PC-9 (cell line): ENCODE results near the gene LIMCH1. TPM values are rescaled to one million over a fixed set of nuclear protein-coding genes. Genes with fewer than 3 reads are reported as not detected.

Source experiments
- BruUV-seq: library from RNA; stranded (reverse); fragments of 400-500 nt; replicated peaks from 2 replicates; lab custom pipeline; 2021; lab: Mats Ljungman, UMichigan
- CTCF ChIA-PET: fragments of 300-600 bp; sonication (Branson Sonifier 250); formaldehyde crosslinking; loops from one replicate; lab custom pipeline; 2022; ENCODE audit warnings: antibody characterized with exemption; lab: Charles Lee
- POLR2A ChIA-PET: fragments of 300-600 bp; sonication (Branson Sonifier 250); formaldehyde crosslinking; loops from one replicate; lab custom pipeline; 2022; ENCODE audit warnings: antibody characterized with exemption; ENCODE audit not compliant: unreplicated experiment; lab: Charles Lee
- DNase-seq, 2 experiments: peaks; one replicate each; pipeline versions ENCODE4 v3.0.0 to v3.0.0-alpha.2; 2015 to 2022; ENCODE audit warnings: mixed read lengths in 1 of 2
- H2AFZ ChIP-seq: fragments of 200-600 bp; sonication (generic); 2 replicates; pipeline ENCODE4 v1.8.1; 2017; ENCODE audit warnings: antibody characterized with exemption
- H3F3A ChIP-seq: fragments of 200-600 bp; sonication (generic); 2 replicates; pipeline ENCODE4 v1.8.1; 2017; ENCODE audit warnings: antibody characterized with exemption, mild to moderate bottlenecking, low read depth; ENCODE audit not compliant: insufficient read depth
- H3K27ac ChIP-seq: fragments of 200-600 bp; sonication (generic); 2 replicates; pipeline ENCODE4 v1.6.1; 2016; ENCODE audit warnings: mixed run types
- H3K27me3 ChIP-seq: fragments of 200-600 bp; sonication (generic); 2 replicates; pipeline ENCODE4 v1.6.1; 2016; ENCODE audit warnings: low read depth, mixed run types; ENCODE audit not compliant: insufficient read depth
- H3K36me3 ChIP-seq: fragments of 200-600 bp; sonication (generic); 2 replicates; pipeline ENCODE4 v1.6.1; 2016; ENCODE audit warnings: low read depth, mixed run types
- H3K4me1 ChIP-seq: fragments of 200-600 bp; sonication (generic); replicated peaks from 2 replicates; pipeline ENCODE4 v1.6.1; 2016; ENCODE audit warnings: mixed run types; ENCODE audit not compliant: insufficient read depth
- H3K4me2 ChIP-seq: fragments of 200-600 bp; sonication (generic); 2 replicates; pipeline ENCODE4 v1.6.1; 2017; ENCODE audit warnings: mixed run types
- H3K4me3 ChIP-seq: fragments of 200-600 bp; sonication (generic); 2 replicates; pipeline ENCODE4 v1.6.1; 2016; ENCODE audit warnings: mixed run types
- H3K79me2 ChIP-seq: fragments of 200-600 bp; sonication (generic); 2 replicates; pipeline ENCODE4 v1.6.1; 2017; ENCODE audit warnings: low read depth, mixed run types
- H3K9me2 ChIP-seq: fragments of 200-600 bp; sonication (generic); 2 replicates; pipeline ENCODE4 v1.8.1; 2017; ENCODE audit warnings: mild to moderate bottlenecking; ENCODE audit not compliant: insufficient read depth
- H3K9me3 ChIP-seq: fragments of 200-600 bp; sonication (generic); 2 replicates; pipeline ENCODE4 v1.8.1; 2016; ENCODE audit warnings: low read depth; ENCODE audit not compliant: insufficient read depth
- H4K20me1 ChIP-seq: fragments of 200-600 bp; sonication (generic); 2 replicates; pipeline ENCODE4 v1.8.1; 2017; ENCODE audit not compliant: insufficient read depth
- EZH2 ChIP-seq: fragments of 200-600 bp; sonication (generic); IDR thresholded peaks from 2 replicates; pipeline ENCODE4 v1.8.0; 2017; ENCODE audit warnings: antibody characterized with exemption, low read depth
- intact Hi-C: fragments of 100-400 bp; cut with micrococcal nuclease; formaldehyde crosslinking; loops from one replicate; pipeline ENCODE4 v1.10.0; 2022; ENCODE audit not compliant: unreplicated experiment
- total RNA-seq: library from RNA; stranded (reverse); gene quantifications from 2 replicates; pipeline ENCODE4 v1.2.3, GENCODE V29; 2021
- TF ChIP-seq, protein P1 (sequence below): fragments of 200-600 bp; sonication (generic); conservative IDR thresholded peaks from 2 replicates; pipeline ENCODE4 v1.6.1; 2017; ENCODE audit warnings: mixed run types, antibody characterized with exemption, mild to moderate bottlenecking, moderate library complexity

Gene LIMCH1
- total RNA-seq, 1 experiment from 2014 or later: 339 TPM

DNA sequence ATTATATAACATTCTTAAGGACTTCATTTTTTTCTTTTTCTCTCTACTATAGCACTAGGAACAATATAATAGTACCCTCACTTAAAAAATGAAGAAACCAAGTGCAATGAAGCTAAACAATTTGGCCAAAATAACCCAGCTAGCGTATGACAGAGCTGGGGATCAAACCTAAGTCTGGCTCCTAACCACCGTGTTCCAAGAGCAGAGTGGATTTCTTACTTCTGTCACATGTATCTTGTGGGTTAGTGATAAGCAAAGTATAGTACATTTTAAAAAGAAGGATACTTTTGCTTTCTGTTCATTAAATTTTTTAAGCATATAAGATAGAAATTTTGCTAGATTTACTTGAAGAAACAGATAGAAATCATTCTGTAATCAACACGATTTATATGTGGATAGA is 11.5 kb downstream of the LIMCH1 start:
- intact Hi-C loops: no loop called here
- H3K9me2 ChIP-seq: no peaks in the 10 kb centered on the region
- no peak for DNase-seq
- H3K27ac ChIP-seq: peak overlapping the region; percentile 38; the same call in 1 of the 2 replicates
- ChIA-PET POLR2A (interaction anchor here (0.8 to 1.0 kb wide), 2 partner anchors 188 to 191 kb away, joined by 4 to 5 read pairs; no protein-coding TSS in a partner anchor), CTCF (no interaction called here)
- H3K4me1 ChIP-seq: peaks cover 16% of the 10 kb centered on the region
- no peak overlapping the region for H2AFZ ChIP-seq
- H3K9me3 ChIP-seq: no peaks in the 10 kb centered on the region; the same call in 1 of the 2 replicates
- H3F3A ChIP-seq: peaks cover 12% of the 10 kb centered on the region; the same call in 1 of the 2 replicates
- H3K4me2 ChIP-seq: no peak overlapping the region
- no peaks in the 10 kb centered on the region for H3K27me3 ChIP-seq
- no peaks in the 10 kb centered on the region for H4K20me1 ChIP-seq
- H3K79me2 ChIP-seq: 0 out of 2 replicates have a peak, but pooled peaks cover 8% of the 10 kb centered on the region
- H3K4me3 ChIP-seq: no peak overlapping the region
- TF ChIP-seq, protein P1, sequence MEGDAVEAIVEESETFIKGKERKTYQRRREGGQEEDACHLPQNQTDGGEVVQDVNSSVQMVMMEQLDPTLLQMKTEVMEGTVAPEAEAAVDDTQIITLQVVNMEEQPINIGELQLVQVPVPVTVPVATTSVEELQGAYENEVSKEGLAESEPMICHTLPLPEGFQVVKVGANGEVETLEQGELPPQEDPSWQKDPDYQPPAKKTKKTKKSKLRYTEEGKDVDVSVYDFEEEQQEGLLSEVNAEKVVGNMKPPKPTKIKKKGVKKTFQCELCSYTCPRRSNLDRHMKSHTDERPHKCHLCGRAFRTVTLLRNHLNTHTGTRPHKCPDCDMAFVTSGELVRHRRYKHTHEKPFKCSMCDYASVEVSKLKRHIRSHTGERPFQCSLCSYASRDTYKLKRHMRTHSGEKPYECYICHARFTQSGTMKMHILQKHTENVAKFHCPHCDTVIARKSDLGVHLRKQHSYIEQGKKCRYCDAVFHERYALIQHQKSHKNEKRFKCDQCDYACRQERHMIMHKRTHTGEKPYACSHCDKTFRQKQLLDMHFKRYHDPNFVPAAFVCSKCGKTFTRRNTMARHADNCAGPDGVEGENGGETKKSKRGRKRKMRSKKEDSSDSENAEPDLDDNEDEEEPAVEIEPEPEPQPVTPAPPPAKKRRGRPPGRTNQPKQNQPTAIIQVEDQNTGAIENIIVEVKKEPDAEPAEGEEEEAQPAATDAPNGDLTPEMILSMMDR: no peak
- BruUV-seq: no TSS peak
- H3K36me3 ChIP-seq: 0 out of 2 replicates have a peak, but pooled peaks cover 5% of the 10 kb centered on the region

DNA sequence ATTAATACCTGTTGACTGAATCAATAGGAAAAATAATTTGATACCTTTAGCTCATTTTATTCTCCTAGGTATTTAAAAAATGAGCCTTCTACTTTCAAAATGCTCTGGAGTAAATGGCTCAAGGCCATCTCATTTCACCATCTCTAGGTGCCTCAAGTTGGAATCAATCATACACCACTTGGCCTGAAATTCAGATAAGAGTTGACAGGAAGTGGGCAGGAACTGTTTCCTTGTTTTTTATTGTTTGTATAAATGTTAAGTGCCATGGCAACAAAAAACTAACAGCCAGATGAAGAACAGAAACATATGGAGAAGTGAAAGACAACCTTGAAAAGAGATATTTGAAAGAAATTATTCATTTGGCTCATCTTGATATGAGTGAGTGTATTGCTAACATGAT is 12.4 kb downstream of the LIMCH1 start:
- ChIA-PET CTCF (no interaction called here), POLR2A (interaction anchor here (0.8 to 1.0 kb wide), 2 partner anchors 189 to 192 kb away, joined by 4 to 5 read pairs; no protein-coding TSS in a partner anchor)
- H4K20me1 ChIP-seq: no peaks in the 10 kb centered on the region
- intact Hi-C loops: no loop called here
- H2AFZ ChIP-seq: no peak overlapping the region
- H3K9me3 ChIP-seq: no peaks in the 10 kb centered on the region; the same call in 1 of the 2 replicates
- no TSS peak for BruUV-seq
- no peak overlapping the region for H3K4me2 ChIP-seq
- H3K4me3 ChIP-seq: no peak overlapping the region
- TF ChIP-seq, protein P1: no peak
- 0 out of 2 replicates have a peak, but pooled peaks cover 8% of the 10 kb centered on the region for H3K79me2 ChIP-seq
- H3K27me3 ChIP-seq: no peaks in the 10 kb centered on the region
- H3K27ac ChIP-seq: peak overlapping the region; percentile 38; the same call in 1 of the 2 replicates
- H3K36me3 ChIP-seq: no peaks in the 10 kb centered on the region
- peaks cover 16% of the 10 kb centered on the region for H3K4me1 ChIP-seq
- H3F3A ChIP-seq: peaks cover 12% of the 10 kb centered on the region; the same call in 1 of the 2 replicates
- DNase-seq: peak in 1 of 2 experiments; percentile 79
- no peaks in the 10 kb centered on the region for H3K9me2 ChIP-seq

GRCh38 chr4:41551536-41551935 is 13.6 kb downstream of the LIMCH1 start:
- TF ChIP-seq, protein P1: no peak
- TF ChIP-seq EZH2: no peak
- Histone ChIP-seq H3K79me2 (0 out of 2 replicates have a peak, but pooled peaks cover 5% of the 10 kb centered on the region), H3K9me3 (no peaks in the 10 kb centered on the region; the same call in 1 of the 2 replicates), H3K27ac (no peak overlapping the region), H3F3A (peaks cover 12% of the 10 kb centered on the region; the same call in 1 of the 2 replicates), H3K4me1 (peaks cover 16% of the 10 kb centered on the region), H2AFZ (no peak overlapping the region), H3K27me3 (no peaks in the 10 kb centered on the region), H4K20me1 (no peaks in the 10 kb centered on the region; the same call in 1 of the 2 replicates), H3K4me2 (no peak overlapping the region), H3K9me2 (no peaks in the 10 kb centered on the region), H3K36me3 (no peaks in the 10 kb centered on the region), H3K4me3 (no peak overlapping the region)
- DNase-seq: no peak
- no TSS peak for BruUV-seq
- ChIA-PET CTCF (no interaction called here), POLR2A (no interaction called here)
- intact Hi-C loops: no loop called here
